ENCODE data around the gene RBBP4.

DNA sequence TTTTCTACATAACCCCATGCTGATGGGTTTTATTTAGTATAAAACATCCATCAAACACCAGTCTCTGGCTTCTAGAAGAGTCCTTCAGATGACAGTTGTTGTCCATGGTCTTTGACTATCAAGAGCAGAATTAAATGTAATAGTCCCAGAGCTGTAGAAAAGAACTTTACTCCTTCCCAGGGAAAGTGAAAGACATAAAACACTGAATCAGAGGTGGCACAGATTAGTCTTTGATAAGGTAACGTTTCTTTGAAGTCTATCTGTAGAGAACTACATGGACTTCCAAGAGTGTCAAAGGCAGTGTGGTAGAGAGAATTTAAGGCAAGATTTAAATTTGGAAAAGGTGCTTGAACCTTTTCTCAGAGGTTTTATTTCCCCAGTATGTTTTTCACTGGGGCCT lies 29.6 kb downstream of the RBBP4 start:
- TF ChIP-seq POLR2AphosphoS5 (IDR thresholded peaks at IDR 0.05; ENCODE audit: insufficient read depth in 1 of 2, low read depth in 1 of 2) = no peak
- TF ChIP-seq, protein P1, sequence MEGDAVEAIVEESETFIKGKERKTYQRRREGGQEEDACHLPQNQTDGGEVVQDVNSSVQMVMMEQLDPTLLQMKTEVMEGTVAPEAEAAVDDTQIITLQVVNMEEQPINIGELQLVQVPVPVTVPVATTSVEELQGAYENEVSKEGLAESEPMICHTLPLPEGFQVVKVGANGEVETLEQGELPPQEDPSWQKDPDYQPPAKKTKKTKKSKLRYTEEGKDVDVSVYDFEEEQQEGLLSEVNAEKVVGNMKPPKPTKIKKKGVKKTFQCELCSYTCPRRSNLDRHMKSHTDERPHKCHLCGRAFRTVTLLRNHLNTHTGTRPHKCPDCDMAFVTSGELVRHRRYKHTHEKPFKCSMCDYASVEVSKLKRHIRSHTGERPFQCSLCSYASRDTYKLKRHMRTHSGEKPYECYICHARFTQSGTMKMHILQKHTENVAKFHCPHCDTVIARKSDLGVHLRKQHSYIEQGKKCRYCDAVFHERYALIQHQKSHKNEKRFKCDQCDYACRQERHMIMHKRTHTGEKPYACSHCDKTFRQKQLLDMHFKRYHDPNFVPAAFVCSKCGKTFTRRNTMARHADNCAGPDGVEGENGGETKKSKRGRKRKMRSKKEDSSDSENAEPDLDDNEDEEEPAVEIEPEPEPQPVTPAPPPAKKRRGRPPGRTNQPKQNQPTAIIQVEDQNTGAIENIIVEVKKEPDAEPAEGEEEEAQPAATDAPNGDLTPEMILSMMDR (IDR thresholded peaks at IDR 0.05) = no peak
